Prostate gland (tissue), 2 donors: ENCODE data around the gene POLR2B. TPM values are rescaled to one million over a fixed set of nuclear protein-coding genes. Genes with fewer than 3 reads are reported as not detected.

ENCODE experiments used
- DNase-seq: peaks from one replicate; pipeline ENCODE4 v3.0.0-alpha.2; 2019; ENCODE audit warnings: low spot score
- H3K27ac ChIP-seq, 2 donors: fragments of 200-600 bp; sonication (generic); 2 replicates each; pipeline ENCODE4 v1.5.1; 2017 to 2019
- H3K27me3 ChIP-seq: fragments of 200-600 bp; sonication (generic); replicated peaks from 2 replicates; pipeline ENCODE4 v1.5.1; 2019; ENCODE audit not compliant: insufficient read depth
- H3K36me3 ChIP-seq, 2 donors: fragments of 200-600 bp; sonication (generic); 1 replicate in 1 of 2; 2 replicates in 1 of 2; pipeline versions ENCODE4 v1.5.1 to v1.8.1; 2017 to 2019
- H3K4me1 ChIP-seq: fragments of 200-600 bp; sonication (generic); replicated peaks from 2 replicates; pipeline ENCODE4 v1.5.1; 2019
- H3K4me3 ChIP-seq, 2 donors: fragments of 200-600 bp; sonication (generic); 2 replicates each; pipeline ENCODE4 v1.5.1; 2017 to 2019
- H3K9me3 ChIP-seq: fragments of 200-600 bp; sonication (generic); 2 replicates; pipeline ENCODE4 v1.5.1; 2017
- POLR2A ChIP-seq: fragments of 450-650 bp; IDR thresholded peaks from one replicate; pipeline ENCODE4 v1.6.1; 2016; ENCODE audit warnings: antibody characterized with exemption, mild to moderate bottlenecking
- POLR2AphosphoS5 ChIP-seq: sonication (generic); formaldehyde crosslinking; IDR thresholded peaks from one replicate; pipeline ENCODE4 v1.6.1; 2017; ENCODE audit warnings: antibody characterized with exemption
- WGBS: methylation state at CpG from one replicate; pipeline ENCODE4 v1.1.5; 2018; 5-methylcytosine and 5-hydroxymethylcytosine counted together
- intact Hi-C: fragments of 100-400 bp; cut with DNase I; formaldehyde crosslinking; loops from one replicate; pipeline ENCODE4 v1.14.2; 2022
- total RNA-seq, 2 donors: library from RNA; depleted of rRNA; stranded (reverse); fragments of >200 nt; gene quantifications; one replicate each; pipeline ENCODE4 v1.1.0, GENCODE V29; 2016
- TF ChIP-seq, protein P1 (sequence below), 4 experiments: fragments of 200-600 bp in 2 of 4; fragments of 450-650 bp in 2 of 4; sonication (generic) in 2 of 4; IDR thresholded peaks; 1 replicate in 3 of 4; 2 replicates in 1 of 4; pipeline ENCODE4 v1.5.1; 2016 to 2019; ENCODE audit warnings: antibody characterized with exemption in 4 of 4, mild to moderate bottlenecking in 2 of 4, moderate library complexity in 2 of 4

POLR2B gene
- total RNA-seq, 2 donors from 2014 or later = 74.0 to 76.1 TPM

- TF ChIP-seq POLR2AphosphoS5 (no peak), POLR2A (no peak)
- TF ChIP-seq, protein P1, sequence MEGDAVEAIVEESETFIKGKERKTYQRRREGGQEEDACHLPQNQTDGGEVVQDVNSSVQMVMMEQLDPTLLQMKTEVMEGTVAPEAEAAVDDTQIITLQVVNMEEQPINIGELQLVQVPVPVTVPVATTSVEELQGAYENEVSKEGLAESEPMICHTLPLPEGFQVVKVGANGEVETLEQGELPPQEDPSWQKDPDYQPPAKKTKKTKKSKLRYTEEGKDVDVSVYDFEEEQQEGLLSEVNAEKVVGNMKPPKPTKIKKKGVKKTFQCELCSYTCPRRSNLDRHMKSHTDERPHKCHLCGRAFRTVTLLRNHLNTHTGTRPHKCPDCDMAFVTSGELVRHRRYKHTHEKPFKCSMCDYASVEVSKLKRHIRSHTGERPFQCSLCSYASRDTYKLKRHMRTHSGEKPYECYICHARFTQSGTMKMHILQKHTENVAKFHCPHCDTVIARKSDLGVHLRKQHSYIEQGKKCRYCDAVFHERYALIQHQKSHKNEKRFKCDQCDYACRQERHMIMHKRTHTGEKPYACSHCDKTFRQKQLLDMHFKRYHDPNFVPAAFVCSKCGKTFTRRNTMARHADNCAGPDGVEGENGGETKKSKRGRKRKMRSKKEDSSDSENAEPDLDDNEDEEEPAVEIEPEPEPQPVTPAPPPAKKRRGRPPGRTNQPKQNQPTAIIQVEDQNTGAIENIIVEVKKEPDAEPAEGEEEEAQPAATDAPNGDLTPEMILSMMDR (IDR thresholded peaks at IDR 0.05) = no peak
- WGBS = 63% methylated on average over 2 of the region's 2 CpGs
- Histone ChIP-seq H3K4me1 (no peaks in the 10 kb centered on the region), H3K27ac (peak overlapping the region in 1 of 2 donors; percentile 59), H3K4me3 (no peak overlapping the region), H3K9me3 (no peaks in the 10 kb centered on the region), H3K27me3 (no peaks in the 10 kb centered on the region), H3K36me3 (no peaks in the 10 kb centered on the region)
- intact Hi-C loops = no loop called here
- DNase-seq = no peak
Observed at GRCh38 chr4:57064120-57064519, 85.4 kb downstream of the POLR2B start.

GRCh38 chr4:57064811-57065711 is 86.4 kb downstream of the POLR2B start:
- no peak for DNase-seq
- Histone ChIP-seq H3K36me3 (no peaks in the 10 kb centered on the region), H3K27ac (peak overlapping the region; percentile 37 to 59), H3K4me3 (no peak overlapping the region), H3K9me3 (no peaks in the 10 kb centered on the region), H3K4me1 (no peaks in the 10 kb centered on the region), H3K27me3 (no peaks in the 10 kb centered on the region)
- intact Hi-C loops = loop anchor here (1.0 kb wide), 1 partner anchor 34 kb away; no protein-coding TSS in a partner anchor
- 66% methylated on average over 20 of the region's 20 CpGs for WGBS
- TF ChIP-seq, protein P1 (IDR thresholded peaks at IDR 0.05) = no peak
- TF ChIP-seq POLR2AphosphoS5 = no peak
- TF ChIP-seq POLR2A = no peak

- 85% methylated on average over 5 of the region's 5 CpGs for WGBS
- no peak overlapping the region for H3K4me3 ChIP-seq
Observed at GRCh38 chr4:57065730-57066482, 87.2 kb downstream of the POLR2B start.

GRCh38 chr4:57068237-57068981 is 89.7 kb downstream of the POLR2B start:
- H3K27ac ChIP-seq = no peak overlapping the region
- H3K9me3 ChIP-seq = no peaks in the 10 kb centered on the region
- intact Hi-C loops = no loop called here
- no peaks in the 10 kb centered on the region for H3K27me3 ChIP-seq
- H3K36me3 ChIP-seq = no peaks in the 10 kb centered on the region
- DNase-seq = no peak
- TF ChIP-seq POLR2AphosphoS5 = no peak
- no peak for TF ChIP-seq POLR2A
- TF ChIP-seq, protein P1 (IDR thresholded peaks at IDR 0.05) = no peak
- H3K4me1 ChIP-seq = no peaks in the 10 kb centered on the region
- no peak overlapping the region for H3K4me3 ChIP-seq
- 59% methylated on average over 8 of the region's 8 CpGs for WGBS

More at GRCh38 chr4:57065730-57066482, 87.2 kb downstream of the POLR2B start:
- Histone ChIP-seq H3K36me3 (no peaks in the 10 kb centered on the region), H3K9me3 (no peaks in the 10 kb centered on the region), H3K4me1 (no peaks in the 10 kb centered on the region), H3K27ac (peak overlapping the region; percentile 22 to 59), H3K27me3 (no peaks in the 10 kb centered on the region)
- intact Hi-C loops = loop anchor here (1.0 kb wide), 1 partner anchor 33 kb away; no protein-coding TSS in a partner anchor
- no peak for DNase-seq
- TF ChIP-seq POLR2AphosphoS5 = no peak
- TF ChIP-seq, protein P1 (IDR thresholded peaks at IDR 0.05) = no peak
- no peak for TF ChIP-seq POLR2A
